ENCODE data around the gene SIGLEC9. TPM values are rescaled to one million over a fixed set of nuclear protein-coding genes. Genes with fewer than 3 reads are reported as not detected.

The SIGLEC9 gene
- total RNA-seq, 1 experiment from 2014 or later: not detected

Other genes with a start within 250 kb of the SIGLEC9 start
- not detected in 2 replicates for gene KLK4, start 213.5 kb upstream of the SIGLEC9 start, total RNA-seq (2014; rRNA removed; shearing (Covaris generic))
- gene KLK5, start 171.9 kb upstream of the SIGLEC9 start, total RNA-seq (2014; rRNA removed; shearing (Covaris generic)): not detected in 2 replicates
- gene KLK6, start 155.3 kb upstream of the SIGLEC9 start, total RNA-seq (2014; rRNA removed; shearing (Covaris generic)): not detected in 2 replicates
- not detected in 2 replicates for gene KLK7, start 141.0 kb upstream of the SIGLEC9 start, total RNA-seq (2014; rRNA removed; shearing (Covaris generic))
- not detected in 2 replicates for gene KLK8, start 123.3 kb upstream of the SIGLEC9 start, total RNA-seq (2014; rRNA removed; shearing (Covaris generic))
- gene KLK10, start 105.2 kb upstream of the SIGLEC9 start, total RNA-seq (2014; rRNA removed; shearing (Covaris generic)): not detected in 2 replicates
- not detected in 2 replicates for gene KLK11, start 98.3 kb upstream of the SIGLEC9 start, total RNA-seq (2014; rRNA removed; shearing (Covaris generic))
- not detected in 2 replicates for gene KLK12, start 89.9 kb upstream of the SIGLEC9 start, total RNA-seq (2014; rRNA removed; shearing (Covaris generic))
- gene KLK13, start 59.8 kb upstream of the SIGLEC9 start, total RNA-seq (2014; rRNA removed; shearing (Covaris generic)): not detected in 2 replicates
- not detected in 2 replicates for gene KLK14, start 42.0 kb upstream of the SIGLEC9 start, total RNA-seq (2014; rRNA removed; shearing (Covaris generic))
- 3.6 and 6.8 TPM in 2 replicates for gene CTU1, start 16.5 kb upstream of the SIGLEC9 start, total RNA-seq (2014; rRNA removed; shearing (Covaris generic))
- not detected in 2 replicates for gene SIGLEC7, start 17.4 kb downstream of the SIGLEC9 start, total RNA-seq (2014; rRNA removed; shearing (Covaris generic))
- gene CD33, start 100.2 kb downstream of the SIGLEC9 start, total RNA-seq (2014; rRNA removed; shearing (Covaris generic)): 2.1 and 2.4 TPM in 2 replicates
- not detected in 2 replicates for gene SIGLECL1, start 126.2 kb downstream of the SIGLEC9 start, total RNA-seq (2014; rRNA removed; shearing (Covaris generic))
- gene IGLON5, start 186.7 kb downstream of the SIGLEC9 start, total RNA-seq (2014; rRNA removed; shearing (Covaris generic)): not detected in 2 replicates
- 1.3 and 1.7 TPM in 2 replicates for gene VSIG10L, start 217.2 kb downstream of the SIGLEC9 start, total RNA-seq (2014; rRNA removed; shearing (Covaris generic))
- gene ETFB, start 241.5 kb downstream of the SIGLEC9 start, total RNA-seq (2014; rRNA removed; shearing (Covaris generic)): 158 and 206 TPM in 2 replicates
- 1.2 TPM in 1 of 2 replicates, not detected in the other for gene CLDND2, start 244.1 kb downstream of the SIGLEC9 start, total RNA-seq (2014; rRNA removed; shearing (Covaris generic))
- gene NKG7, start 247.7 kb downstream of the SIGLEC9 start, total RNA-seq (2014; rRNA removed; shearing (Covaris generic)): not detected in 2 replicates

All from RPMI7951 (cell line).